ENCODE results near the gene ZNF462.
"Not testable (repeated sequence)": the region's sequence is repeated elsewhere in the genome, so short reads cannot be mapped to it uniquely, and the experiment has no call there.

The ZNF462 gene, protein sequence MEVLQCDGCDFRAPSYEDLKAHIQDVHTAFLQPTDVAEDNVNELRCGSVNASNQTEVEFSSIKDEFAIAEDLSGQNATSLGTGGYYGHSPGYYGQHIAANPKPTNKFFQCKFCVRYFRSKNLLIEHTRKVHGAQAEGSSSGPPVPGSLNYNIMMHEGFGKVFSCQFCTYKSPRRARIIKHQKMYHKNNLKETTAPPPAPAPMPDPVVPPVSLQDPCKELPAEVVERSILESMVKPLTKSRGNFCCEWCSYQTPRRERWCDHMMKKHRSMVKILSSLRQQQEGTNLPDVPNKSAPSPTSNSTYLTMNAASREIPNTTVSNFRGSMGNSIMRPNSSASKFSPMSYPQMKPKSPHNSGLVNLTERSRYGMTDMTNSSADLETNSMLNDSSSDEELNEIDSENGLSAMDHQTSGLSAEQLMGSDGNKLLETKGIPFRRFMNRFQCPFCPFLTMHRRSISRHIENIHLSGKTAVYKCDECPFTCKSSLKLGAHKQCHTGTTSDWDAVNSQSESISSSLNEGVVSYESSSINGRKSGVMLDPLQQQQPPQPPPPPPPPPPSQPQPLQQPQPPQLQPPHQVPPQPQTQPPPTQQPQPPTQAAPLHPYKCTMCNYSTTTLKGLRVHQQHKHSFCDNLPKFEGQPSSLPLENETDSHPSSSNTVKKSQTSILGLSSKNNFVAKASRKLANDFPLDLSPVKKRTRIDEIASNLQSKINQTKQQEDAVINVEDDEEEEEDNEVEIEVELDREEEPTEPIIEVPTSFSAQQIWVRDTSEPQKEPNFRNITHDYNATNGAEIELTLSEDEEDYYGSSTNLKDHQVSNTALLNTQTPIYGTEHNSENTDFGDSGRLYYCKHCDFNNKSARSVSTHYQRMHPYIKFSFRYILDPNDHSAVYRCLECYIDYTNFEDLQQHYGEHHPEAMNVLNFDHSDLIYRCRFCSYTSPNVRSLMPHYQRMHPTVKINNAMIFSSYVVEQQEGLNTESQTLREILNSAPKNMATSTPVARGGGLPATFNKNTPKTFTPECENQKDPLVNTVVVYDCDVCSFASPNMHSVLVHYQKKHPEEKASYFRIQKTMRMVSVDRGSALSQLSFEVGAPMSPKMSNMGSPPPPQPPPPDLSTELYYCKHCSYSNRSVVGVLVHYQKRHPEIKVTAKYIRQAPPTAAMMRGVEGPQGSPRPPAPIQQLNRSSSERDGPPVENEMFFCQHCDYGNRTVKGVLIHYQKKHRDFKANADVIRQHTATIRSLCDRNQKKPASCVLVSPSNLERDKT (N-terminal part only)

DNA sequence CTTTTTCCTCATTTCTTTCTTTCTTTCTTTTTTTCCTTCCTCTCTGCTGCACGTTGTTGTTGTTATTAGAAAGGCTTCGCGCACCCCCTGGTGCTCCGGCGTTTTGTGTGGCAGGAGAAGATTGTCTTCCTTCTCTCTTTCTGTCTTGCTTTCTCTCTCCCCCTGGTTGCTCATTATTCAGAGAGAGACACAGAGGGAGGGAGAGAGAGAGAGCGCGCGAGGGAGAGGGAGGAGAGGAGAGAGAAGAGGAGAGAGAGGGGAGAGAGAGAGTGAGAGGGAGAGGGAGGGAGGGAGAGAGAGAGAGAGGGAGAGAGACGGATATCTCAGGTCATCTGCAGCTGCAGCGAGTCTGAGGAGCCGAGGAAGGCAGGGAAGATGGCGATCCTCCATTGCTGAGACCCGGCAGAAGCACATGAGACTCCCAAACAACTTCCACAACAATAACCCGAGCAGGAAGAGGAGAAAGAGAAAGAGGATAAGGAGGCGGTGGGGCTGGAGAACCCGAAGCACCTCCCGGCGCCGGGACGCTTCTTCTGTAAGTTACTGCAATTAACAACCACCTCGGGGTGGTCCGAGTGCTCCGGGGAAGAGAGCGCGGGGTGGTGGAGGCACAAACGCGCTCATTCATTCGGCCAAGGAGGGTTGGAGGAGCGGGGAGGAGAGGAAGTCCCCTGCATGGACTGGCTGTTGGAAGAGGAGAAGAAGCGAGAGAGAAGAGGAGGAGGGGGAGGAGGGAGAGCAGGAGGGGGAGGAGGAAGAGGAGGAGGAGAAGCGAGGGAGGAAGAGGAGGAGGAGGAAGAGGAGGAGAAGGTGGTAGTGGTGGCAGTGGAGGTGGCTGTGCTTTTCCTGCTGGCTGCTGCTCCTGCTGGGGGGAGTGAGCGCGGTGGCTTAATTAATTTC lies at the start of gene ZNF462:
Gene ZNF462 (plus strand): TSS at position 346 of the 900 bp plus-strand sequence. CDS start 60,218 bp downstream, outside the sequence.
- in situ Hi-C loops (cut with HindIII; ENCODE audit: low pct_ligation_motif_present, low pct_unique_long_range_greater_than_20kb, low sequenced_read_pairs) = no loop called here
- DNase-seq = peak; percentile 81

DNA sequence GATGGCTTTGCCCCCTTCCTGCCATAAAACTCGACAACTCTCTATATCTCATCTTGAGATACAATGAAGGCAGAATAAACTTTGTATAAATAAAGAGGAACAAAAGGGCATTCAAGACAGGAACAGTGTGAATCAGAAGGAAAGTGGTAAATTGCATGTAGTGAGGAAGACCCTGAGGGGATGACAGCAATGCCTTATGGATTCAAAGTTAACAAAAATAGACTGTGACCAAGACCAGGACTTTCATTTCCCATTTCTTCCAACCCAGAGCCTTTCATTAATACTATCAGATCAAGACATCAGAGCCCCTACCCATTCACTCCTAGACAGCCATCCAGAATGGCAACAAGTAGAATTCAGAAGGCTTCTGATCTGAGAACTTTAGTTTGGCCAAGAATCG lies 46.4 kb upstream of the ZNF462 start:
- DNase-seq = no peak
- in situ Hi-C loops (cut with HindIII; ENCODE audit: low pct_ligation_motif_present, low pct_unique_long_range_greater_than_20kb, low sequenced_read_pairs) = no loop called here

DNA sequence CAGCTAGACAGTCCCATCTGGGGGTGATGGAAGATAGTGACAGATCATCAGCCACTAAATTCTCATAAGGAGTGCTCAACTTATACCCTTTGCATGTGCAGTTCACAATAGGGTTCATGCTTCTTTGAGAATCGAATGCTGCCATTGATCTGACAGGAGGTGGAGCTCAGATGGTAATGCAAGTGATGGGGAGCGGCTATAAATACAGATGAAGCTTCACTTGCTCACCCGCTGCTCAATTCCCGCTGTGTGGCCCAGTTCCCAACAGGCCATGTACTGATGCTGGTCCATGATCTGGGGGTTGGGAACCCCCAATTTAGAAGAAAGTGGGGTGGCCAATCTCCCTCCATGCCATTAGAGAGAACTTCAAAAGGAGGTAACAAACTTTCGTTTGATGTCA lies 44.9 kb upstream of the ZNF462 start:
- in situ Hi-C loops (cut with HindIII; ENCODE audit: low pct_ligation_motif_present, low pct_unique_long_range_greater_than_20kb, low sequenced_read_pairs) = no loop called here
- no peak for DNase-seq

DNA sequence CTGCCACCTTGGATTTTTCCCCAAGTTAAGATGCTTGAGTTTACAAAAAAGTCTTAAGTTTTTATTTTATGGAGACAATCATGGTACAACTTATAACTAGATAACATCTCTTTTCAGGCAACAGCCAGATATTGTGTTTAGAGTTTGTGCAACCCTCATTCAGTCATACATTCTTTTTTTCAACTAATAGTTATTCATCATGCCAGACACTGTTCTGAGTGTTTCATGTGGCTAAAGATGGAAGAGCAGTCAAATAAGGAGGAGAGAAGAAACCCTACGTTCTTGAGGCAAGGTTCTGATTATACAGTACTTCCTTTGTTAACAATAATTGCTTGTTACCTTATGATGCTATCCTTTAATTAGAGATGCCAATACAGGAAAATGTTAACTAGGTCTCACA lies 42.1 kb upstream of the ZNF462 start:
- DNase-seq = no peak
- in situ Hi-C loops (cut with HindIII; ENCODE audit: low pct_ligation_motif_present, low pct_unique_long_range_greater_than_20kb, low sequenced_read_pairs) = no loop called here

DNA sequence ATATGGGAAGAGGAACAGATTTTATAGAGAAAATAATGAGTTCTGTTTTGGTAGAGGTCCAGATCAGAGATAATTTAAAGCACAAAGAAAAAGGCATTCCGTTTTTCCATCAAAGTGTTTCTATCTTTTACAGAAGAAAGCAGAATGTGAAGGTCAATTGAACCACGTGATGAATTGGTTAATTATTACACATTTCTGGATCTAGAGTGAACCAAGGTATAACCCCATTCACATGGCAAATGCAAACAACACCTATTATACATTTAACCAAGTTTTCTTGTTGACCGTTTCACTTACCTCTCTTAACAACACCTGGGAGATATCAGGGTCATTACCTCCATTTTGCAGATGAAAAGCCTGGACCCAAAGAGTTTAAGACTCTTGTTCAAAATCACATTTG lies 34.9 kb upstream of the ZNF462 start:
- no peak for DNase-seq
- in situ Hi-C loops (cut with HindIII; ENCODE audit: low pct_ligation_motif_present, low pct_unique_long_range_greater_than_20kb, low sequenced_read_pairs) = no loop called here

DNA sequence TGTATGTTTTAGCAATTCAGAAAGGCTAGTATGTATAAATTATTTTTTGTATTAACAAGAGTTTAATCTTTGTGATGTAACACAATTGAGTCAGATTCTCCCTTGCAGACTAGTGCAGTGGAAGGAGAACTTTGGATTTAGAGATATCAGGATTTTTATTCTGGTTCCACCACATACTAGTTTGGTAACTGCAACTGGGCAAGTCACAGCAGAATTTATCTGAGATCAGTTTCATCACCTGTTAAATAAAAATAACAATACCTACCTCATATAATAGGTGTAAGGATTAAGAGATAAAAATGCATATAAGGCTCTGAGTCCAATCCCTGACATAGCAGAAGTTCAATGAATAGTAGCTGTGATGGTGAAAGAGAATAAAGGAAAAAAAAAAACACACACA lies 34.0 kb upstream of the ZNF462 start:
- in situ Hi-C loops (cut with HindIII; ENCODE audit: low pct_ligation_motif_present, low pct_unique_long_range_greater_than_20kb, low sequenced_read_pairs) = no loop called here
- DNase-seq = no peak

DNA sequence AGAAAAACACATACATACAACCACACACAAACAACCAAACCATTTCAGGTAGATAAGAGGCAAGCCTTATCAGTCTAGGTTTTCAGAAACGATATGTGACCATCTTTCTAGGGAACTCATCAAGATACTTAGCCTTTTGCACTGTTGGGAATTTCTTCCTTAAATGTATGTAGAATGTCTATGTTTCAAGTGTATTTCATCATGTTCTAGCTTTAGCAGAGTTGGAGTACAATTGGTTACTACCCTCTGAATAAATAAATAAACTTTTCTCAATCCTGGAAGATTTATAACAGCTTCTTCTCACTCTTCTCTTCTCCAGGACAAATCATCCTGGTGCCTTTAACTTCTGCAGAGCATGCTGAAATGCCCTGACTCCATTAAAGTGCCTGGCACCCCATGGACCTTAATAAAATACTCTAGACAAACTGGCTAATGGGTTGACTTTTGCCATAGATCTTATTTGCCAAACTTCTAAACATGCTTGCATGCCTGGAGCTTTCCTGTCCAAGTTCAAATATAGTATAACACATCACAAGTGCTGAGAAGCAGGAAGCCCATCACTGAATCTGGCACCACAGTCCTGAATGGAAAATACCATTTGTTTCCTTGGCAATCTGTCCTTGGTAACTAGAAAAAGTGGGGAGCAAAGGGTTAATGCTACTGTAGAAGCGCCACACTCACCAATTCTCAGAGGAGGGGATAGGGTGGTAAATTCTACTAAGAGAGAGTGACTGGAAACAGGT lies 33.1 kb upstream of the ZNF462 start:
- in situ Hi-C loops (cut with HindIII; ENCODE audit: low pct_ligation_motif_present, low pct_unique_long_range_greater_than_20kb, low sequenced_read_pairs) = no loop called here
- no peak for DNase-seq

DNA sequence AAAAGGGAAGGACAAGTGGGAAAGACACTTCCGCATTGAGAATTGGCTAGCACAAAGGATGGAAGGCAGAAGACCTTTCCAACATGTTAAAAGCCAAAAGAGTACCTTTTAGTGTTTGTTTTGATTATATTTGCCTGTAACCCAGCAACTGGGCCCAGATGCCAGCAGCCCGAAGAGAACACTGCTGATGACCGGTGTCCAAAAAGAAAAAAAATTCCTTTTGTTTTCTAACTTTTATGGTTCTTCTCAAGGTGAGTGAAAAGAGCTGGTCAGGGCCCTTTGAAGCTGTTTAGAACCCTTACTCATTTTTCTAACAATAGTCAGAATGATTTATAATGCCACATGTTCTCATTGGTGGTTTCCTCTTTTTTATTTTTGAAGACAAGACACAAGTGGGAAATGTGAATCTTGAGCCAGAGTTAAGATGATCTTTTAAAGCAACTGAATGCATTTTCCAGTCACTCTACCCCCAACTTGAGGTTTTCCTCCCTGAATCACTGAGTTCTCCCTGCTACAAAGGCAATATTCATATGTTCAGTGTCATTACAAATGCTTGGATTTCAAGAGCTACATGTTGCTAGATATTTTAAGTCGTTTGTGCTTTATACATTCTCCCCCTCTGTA lies 32.3 kb upstream of the ZNF462 start:
- in situ Hi-C loops (cut with HindIII; ENCODE audit: low pct_ligation_motif_present, low pct_unique_long_range_greater_than_20kb, low sequenced_read_pairs) = no loop called here
- DNase-seq = no peak

DNA sequence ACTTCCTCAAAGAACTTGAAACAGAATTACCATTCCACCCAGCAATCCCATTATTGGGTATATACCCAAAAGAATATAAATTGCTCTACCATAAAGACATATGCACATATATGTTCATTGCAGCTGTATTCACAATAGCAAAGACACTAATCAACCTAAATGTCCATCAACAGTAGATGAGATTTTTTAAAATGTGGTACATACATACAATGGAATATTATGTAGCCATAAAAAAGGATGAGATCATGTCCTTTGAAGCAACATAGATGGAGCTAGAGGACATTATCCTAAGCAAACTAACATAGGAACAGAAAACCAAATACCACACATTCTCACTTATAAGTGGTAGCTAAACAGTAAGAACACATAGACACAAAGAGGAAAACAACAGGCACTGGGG lies 28.1 kb upstream of the ZNF462 start:
- no peak for DNase-seq
- in situ Hi-C loops (cut with HindIII; ENCODE audit: low pct_ligation_motif_present, low pct_unique_long_range_greater_than_20kb, low sequenced_read_pairs) = no loop called here

DNA sequence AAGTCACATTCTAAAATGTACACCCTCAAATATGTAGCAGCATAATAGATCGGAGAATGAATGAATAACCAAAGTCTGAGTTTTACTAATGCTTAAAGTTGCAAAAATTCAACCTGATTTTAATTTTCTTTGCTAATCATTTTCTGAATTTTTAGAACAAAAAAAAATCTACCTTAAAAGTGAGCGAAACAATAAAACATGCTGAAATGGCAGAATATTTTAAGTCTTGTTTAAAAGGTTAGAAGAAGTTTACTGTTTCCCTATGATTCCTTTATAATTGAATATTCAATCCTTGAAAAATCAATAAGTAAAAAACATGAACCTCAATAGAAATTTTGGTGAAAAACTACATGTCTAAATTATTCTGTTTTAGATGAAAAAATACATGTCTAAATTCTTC lies 27.1 kb upstream of the ZNF462 start:
- in situ Hi-C loops (cut with HindIII; ENCODE audit: low pct_ligation_motif_present, low pct_unique_long_range_greater_than_20kb, low sequenced_read_pairs) = no loop called here
- no peak for DNase-seq

DNA sequence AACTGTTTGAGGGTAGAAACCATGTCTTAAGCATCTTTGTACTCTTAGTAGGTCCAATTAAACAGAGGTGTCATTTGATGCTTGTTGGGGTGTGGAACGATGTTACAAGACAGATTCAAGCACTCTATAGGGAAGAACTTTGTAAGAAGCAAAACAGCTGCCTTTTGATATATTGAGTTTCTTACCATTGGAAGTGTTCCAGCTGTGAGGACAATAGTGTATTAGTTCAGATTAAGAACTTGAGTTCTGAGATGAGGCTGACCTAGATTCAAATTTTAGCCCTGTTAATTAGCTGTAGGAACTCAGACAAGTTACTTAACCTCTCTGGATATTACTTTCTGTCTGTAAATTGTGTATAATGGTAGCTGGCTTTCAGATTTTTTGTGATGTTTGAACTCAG lies 19.6 kb upstream of the ZNF462 start:
- DNase-seq = no peak
- in situ Hi-C loops (cut with HindIII; ENCODE audit: low pct_ligation_motif_present, low pct_unique_long_range_greater_than_20kb, low sequenced_read_pairs) = no loop called here

DNA sequence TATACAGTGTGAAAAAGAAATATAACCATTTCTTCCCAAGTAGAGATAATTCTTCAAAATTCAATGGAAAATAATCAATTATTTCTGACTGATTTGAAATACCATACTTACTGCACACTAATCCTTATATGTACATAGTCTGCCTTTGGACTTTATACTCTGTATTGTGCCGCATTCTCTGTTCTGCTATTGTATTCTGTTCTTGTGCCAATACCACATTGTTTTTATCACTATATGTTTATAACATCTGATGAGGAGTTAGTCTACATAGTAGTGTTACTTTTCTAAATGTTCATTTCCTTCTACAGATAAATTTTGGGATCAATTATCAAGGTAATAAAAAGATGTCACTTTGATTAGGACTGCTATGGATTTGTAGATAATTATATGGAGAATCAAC lies 16.7 kb upstream of the ZNF462 start:
- in situ Hi-C loops (cut with HindIII; ENCODE audit: low pct_ligation_motif_present, low pct_unique_long_range_greater_than_20kb, low sequenced_read_pairs) = no loop called here
- no peak for DNase-seq

DNA sequence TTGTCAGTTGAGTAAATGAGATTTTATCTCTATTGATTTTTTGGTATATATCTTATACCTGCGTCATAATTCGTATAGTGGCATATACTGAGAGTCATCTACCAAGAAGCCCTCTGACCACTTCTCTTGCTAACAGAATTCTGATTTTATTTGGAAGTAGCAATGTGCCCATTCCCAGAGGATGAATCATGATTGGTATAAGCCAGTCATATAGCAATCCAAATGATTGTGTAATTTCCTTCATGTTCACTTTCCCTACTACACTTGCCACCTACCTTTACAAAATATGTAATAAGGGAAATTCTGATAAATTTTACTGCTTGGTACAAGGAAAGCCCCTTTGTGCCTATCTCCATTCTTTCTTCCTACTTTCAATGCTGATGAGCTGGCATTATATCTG lies 16.1 kb upstream of the ZNF462 start:
- DNase-seq = no peak
- in situ Hi-C loops (cut with HindIII; ENCODE audit: low pct_ligation_motif_present, low pct_unique_long_range_greater_than_20kb, low sequenced_read_pairs) = no loop called here

DNA sequence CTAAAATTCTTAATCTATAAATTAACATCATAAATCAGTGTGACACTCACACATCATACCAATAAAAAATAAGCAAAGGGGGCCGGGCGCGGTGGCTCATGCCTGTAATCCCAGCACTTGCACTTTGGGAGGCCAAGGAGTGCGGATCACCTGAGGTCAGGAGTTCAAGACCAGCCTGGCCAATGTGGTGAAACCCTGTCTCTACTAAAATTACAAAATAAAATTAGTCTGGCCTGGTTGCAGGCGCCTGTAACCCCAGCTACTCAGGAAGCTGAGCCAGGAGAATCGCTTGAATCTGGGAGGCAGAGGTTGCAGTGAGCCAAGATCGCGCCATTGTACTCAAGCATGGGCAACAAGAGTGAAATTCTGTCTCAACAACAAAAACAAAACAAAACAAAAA lies 11.3 kb upstream of the ZNF462 start:
- DNase-seq; in situ Hi-C loops (cut with HindIII; ENCODE audit: low pct_ligation_motif_present, low pct_unique_long_range_greater_than_20kb, low sequenced_read_pairs): not testable (repeated sequence)

DNA sequence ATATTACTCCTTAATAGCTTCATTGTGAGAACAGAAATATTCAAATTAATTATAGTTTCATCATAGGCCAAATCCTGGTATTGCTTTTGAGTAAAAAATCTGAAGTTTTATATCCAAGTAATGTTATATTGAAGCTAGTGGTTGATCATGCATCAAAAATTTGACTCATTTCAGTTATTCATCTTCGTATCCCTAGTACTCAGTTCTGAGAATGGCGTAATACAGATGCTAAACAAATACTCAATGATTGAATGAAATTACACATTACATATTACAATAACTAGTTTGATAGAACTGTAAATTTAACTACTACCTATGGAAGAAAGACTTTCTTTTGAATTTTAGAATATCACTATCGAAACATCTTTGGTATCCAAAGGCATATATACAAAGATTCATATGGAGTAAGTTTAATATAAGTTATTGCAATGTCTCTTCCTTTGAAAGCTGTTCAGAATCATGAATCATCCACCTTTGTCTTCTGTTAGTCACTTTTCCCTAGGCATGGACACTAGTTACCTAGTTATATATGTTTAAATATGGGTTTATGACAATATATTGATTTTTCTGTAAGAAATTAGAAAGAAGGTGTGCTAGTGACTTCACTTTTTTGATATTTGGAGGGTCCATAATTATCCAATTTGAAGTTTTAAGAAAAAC lies 5.0 kb upstream of the ZNF462 start:
- DNase-seq = no peak
- in situ Hi-C loops (cut with HindIII; ENCODE audit: low pct_ligation_motif_present, low pct_unique_long_range_greater_than_20kb, low sequenced_read_pairs) = no loop called here

DNA sequence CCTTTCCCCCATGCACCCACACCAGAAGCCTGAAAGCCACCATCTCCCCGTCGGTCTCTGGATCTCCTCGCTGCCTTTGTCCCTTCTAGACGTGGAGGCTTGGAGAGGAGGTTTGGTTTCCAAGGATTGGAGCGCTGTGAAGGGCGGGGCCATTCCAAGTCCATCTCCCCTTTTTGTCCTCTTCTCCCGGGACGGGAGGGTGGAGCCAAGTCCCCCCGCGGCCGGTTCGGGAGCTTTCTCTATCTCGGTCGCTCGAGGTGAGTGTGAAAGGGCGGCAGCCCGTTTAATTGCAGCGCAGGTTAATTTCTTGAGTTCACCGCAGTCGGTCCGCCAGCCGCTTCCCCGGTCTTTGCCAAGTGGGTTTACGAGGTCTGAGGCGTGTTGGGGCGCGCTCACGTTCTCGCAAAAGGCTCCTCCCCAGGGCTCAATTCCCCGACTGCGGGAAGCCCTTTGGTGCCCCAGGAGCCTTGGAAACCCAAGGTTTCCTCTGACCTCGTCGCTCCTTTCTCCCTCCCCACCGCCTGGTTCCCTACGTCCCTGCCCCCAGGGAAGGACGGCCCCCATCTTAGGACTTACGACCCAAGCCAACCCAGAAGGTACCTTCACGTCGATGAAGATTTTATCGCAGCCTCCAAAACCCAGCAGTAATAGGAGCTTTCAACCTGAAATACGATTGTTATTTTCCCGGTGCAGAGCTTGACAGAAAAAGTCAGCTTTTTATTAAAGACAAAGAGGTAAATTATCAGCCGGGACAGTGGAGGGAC lies 2.8 kb upstream of the ZNF462 start:
- in situ Hi-C loops (cut with HindIII; ENCODE audit: low pct_ligation_motif_present, low pct_unique_long_range_greater_than_20kb, low sequenced_read_pairs) = no loop called here
- peak; percentile 61 for DNase-seq
